GM21526 (cell line): ENCODE measurements around the gene PLPP7.
"Not testable (repeated sequence)": the region's sequence is repeated elsewhere in the genome, so short reads cannot be mapped to it uniquely, and the experiment has no call there.

Experiments
- ATAC-seq: cut with Tn5 transposase; IDR thresholded peaks from one replicate; pipeline ENCODE4 v1.9.1; 2021; ENCODE audit warnings: moderate library complexity; ENCODE audit not compliant: unreplicated experiment, low FRiP score

PLPP7 gene

GRCh38 chr9:131324736-131325679 is 35.5 kb downstream of the PLPP7 start:
- ATAC-seq: no peak

- no peak for ATAC-seq
Observed at GRCh38 chr9:131329241-131329641, 39.7 kb downstream of the PLPP7 start.

GRCh38 chr9:131330814-131331600 is 41.5 kb downstream of the PLPP7 start:
- no peak for ATAC-seq

DNA sequence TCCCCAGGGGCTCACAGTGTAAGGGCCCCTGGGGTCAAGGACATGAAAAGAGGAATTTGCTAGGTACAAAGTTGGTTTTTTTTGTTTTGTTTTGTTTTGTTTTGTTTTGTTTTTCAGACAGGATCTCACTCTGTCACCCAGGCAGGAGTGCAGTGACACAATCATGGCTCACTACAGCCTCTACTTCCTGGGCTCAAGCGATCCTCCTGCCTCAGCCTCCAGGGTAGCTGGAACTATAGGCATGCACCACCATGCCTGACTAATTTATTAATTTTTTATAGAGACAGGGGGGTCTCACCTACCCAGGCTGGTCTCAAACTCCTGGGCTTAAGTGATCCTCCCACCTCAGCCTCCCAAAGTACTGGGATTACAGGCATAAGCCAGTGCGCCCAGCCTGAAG is 42.5 kb downstream of the PLPP7 start:
- ATAC-seq: not testable (repeated sequence)

DNA sequence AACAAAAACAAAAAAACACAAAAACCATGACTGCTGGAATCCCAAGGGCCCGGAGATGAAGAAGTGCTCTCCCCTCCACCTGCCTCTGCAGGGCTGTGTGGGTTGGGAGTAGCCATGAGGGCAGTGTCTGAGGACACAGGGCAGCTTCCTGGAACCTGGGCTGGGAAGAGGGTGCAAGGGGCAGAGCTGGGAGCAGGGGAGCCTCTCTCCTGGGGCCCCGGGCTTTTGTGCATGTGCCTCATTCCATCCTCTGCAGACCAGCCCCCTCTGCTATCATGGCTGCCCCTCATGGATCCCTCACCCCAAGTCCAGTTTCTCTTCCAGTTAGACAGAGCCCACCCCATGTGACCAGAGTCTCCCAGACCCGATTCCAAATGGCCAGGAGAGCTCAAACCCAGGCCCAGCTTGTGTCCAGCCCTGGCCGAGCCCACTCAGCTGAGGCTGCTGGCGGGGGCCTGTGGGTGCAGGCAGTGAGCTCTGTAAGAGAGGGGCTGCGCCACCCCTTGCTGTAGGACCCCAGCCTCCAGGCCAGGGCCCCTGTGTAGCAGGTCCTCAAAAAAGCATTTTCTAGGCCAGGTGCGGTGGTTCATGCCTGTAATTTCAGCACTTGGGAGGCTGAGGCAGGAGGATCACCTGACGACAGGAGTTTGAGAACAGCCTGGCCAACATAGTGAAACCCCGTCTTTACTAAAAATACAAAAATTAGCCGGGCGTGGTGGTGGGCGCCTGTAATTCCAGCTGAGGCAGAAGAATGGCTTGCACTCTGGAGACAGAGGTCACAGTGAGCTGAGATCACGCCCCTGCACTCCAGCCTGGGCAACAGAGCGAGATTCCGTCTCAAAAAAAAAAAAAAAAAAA is 44.5 kb downstream of the PLPP7 start:
- no peak for ATAC-seq

DNA sequence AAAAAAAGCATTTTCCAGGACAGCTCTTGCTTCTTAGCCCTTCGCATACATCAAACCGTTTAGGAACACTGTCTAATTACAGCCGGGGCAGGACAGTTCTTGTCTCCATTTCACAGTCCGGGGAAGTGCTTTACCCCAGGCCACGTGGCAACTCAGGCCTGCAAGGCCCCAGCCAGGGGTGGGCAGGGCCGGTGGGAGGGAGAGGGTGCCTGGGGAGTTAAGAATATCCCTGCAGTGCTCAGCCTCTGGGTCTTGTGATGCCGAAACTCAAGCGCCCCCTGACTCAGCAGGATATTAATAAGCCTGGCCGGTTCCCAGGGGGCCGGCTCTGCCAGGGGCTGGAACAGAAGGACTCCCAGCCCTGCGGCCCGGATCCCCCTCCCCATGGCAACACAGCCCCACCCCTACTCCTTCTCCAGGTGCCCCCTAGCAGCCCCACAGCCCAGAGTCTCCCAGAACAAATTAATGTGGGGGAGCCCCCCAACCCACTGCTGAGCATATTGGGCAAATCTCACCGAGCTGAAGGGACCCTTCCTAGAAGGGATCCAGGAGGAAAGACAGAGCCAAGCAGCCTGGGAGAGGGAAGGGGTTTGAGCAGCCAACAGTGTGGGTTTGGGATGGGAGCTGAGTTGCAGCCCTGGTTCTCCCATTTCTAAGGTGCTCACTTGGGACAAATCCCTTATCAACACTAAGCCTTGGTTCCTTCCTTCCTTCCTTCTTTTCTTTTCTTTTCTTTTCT is 45.3 kb downstream of the PLPP7 start:
- ATAC-seq: no peak

GRCh38 chr9:131335368-131335755 is 45.8 kb downstream of the PLPP7 start:
- no peak for ATAC-seq

DNA sequence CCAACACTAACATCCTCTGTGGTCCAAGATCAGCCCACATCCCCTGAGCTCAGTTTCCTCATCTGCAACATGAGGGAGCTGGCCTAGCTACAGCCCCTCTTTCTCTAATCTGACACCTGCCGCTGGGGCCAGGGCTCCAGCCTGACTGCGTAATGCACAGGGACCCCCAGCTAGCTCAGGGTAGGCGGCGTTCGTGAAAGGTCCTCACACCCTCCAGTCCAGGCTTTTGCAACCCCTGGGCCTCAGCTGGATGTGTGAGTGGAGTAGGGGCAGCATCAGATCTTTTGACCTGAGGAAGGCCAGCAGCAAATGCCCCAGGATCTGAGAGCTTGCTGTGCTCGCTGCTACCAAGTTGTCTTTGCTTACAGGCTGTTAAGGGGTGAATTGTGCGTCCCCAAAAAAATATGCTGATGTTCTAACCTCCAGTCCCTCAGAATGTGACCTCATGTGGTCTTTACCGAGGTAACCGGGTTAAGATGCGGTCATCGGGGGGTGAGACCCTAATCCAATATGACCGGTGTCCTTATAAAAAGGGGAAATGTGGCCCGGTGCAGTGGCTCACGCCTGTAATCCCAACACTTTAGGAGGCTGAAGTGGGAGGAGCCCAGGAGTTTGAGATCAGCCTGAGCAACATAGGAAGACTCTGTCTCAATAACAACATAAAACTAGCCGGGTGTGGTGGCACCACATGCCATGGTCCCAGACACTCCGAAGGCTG is 47.8 kb downstream of the PLPP7 start:
- ATAC-seq: no peak

DNA sequence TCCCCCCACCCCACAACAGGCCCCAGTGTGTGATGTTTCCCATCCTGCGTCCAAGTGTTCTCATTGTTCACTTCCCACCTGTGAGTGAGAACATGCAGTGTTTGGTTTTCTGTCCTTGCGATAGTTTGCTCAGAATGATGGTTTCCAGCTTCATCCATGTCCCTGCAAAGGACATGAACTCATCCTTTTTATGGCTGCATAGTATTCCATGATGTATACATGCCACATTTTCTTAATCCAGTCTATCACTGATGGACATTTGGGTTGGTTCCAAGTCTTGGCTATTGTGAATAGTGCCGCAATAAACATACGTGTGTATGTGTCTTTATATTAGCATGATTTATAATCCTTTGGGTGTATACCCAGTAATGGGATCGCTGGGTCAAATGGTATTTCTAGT is 49.7 kb downstream of the PLPP7 start:
- ATAC-seq: not testable (repeated sequence)

DNA sequence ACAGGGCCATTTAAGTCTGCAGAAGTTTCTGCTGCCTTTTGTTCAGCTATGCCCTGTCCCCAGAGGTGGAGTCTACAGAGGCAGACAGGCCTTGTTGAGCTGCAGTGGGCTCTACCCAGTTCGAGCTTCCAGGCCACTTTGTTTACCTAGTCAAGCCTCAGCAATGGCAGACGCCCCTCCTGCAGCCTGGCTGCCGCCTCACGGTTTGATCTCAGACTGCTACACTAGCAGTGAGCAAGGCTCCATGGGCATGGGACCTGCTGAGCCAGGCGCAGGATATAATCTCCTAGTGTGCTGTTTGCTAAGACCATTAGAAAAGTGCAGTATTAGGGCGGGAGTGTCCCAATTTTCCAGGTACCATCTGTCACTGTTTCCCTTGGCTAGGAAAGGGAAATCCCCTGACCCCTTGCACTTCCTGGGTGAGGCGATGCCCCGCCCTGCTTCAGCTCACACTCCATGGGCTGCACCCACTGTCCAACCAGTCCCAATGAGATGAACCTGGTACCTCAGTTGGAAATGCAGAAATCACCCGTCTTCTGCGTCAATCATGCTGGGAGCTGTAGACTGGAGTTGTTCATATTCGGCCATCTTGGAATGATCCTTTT is 55.5 kb downstream of the PLPP7 start:
- ATAC-seq: not testable (repeated sequence)

DNA sequence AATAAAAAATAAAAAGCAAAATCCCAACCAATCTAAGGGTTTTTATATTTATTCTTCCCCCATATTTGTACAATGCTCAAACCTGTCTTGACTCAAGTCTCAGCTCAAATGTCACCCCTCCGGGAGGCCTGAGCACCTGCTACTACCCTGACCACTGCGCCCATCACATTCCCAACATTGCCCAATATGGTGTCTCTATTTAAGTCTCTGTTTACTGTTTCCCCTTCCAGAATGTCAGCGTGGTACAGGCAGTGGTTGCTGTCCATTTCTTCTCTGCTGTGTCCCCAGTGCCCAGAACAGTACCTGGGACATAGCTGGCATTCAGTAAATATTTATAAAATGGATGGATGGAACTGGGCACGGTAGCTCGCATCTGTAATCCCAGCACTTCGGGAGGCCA is 57.0 kb downstream of the PLPP7 start:
- no peak for ATAC-seq

- ATAC-seq: no peak
Observed at GRCh38 chr9:131347376-131348020, 58.0 kb downstream of the PLPP7 start.

- ATAC-seq: no peak
Observed at GRCh38 chr9:131348631-131349521, 59.4 kb downstream of the PLPP7 start.

GRCh38 chr9:131349522-131349880 is 60.0 kb downstream of the PLPP7 start:
- ATAC-seq: no peak

DNA sequence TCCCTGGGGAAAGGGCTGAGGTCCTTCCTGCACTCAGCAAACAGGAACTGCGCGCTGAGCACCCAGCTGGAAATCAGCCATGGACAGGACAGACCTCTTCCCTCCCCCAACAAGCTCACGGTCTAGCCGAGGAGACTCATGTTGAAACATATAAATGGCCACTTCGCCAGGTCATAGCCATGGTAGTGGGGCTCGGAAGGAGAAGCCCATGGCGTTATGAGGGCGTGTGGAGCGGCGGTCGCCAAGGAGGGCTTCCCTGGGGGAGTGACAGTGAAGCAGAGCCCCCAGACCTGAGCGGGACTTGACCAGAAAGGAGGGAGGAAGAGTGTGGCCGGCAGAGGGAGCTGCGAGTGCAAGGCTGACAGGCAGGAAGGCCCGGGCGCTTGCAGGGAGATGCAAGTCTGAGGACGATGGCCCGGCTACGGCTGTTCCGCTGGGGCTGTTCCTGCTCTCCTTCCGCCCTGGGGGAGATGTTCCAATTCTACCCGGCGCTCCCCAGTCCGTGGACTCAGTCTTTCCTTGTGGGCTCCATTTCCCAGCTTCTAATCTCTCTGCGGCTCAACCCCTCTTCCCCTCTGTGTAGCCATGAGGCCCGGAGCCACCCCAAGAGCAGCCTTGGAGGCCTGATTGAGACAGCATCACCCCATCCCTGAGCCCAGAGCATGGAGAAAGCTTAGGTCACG is 60.5 kb downstream of the PLPP7 start:
- no peak for ATAC-seq

GRCh38 chr9:131356479-131356878 is 67.0 kb downstream of the PLPP7 start:
- not testable (repeated sequence) for ATAC-seq

DNA sequence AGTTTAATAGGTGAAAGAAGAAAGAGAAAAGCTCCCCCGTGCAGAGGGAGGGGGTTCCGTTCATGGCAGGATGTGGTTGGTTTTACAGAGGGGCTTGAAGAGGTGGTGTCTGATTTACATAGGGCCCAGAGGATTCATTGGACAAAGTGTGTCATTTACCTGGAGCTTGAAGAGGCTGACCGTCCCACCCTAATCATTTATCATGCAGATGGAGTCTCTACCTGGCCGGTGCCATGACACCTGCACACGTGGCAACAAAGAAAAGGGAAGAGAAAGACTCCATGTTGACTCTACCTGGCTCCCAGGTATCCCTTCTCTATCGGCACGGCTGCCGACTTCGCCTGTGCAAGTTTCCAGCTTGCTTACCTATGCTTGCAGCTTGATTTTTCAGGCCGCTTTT is 69.0 kb downstream of the PLPP7 start:
- ATAC-seq: no peak
